Measurements from ENCODE around the gene PXK. TPM values are rescaled to one million over a fixed set of nuclear protein-coding genes. Genes with fewer than 3 reads are reported as not detected.

The PXK gene
- total RNA-seq, 4 donors from 2014 or later: 98.6 to 139 (median 123) TPM

- peak overlapping the region in 2 of 3 donors; percentile 34 to 85 for H3K27ac ChIP-seq
- H3K36me3 ChIP-seq: no peaks in the 10 kb centered on the region
- H3K4me1 ChIP-seq: peaks cover 39 to 43% of the 10 kb centered on the region in 2 donors
- intact Hi-C loops (cut with DNase I): loop anchor here (5.0 kb wide), 1 partner anchor 89 kb away; no protein-coding TSS in a partner anchor
- WGBS, 2 donors: 77% methylated on average over 3 of the region's 3 CpGs
- TF ChIP-seq POLR2A (IDR thresholded peaks at IDR 0.05) (no peak), CTCF (IDR thresholded peaks at IDR 0.05) (no peak)
- no peaks in the 10 kb centered on the region for H3K27me3 ChIP-seq
- no peaks in the 10 kb centered on the region for H3K9me3 ChIP-seq
- no peak for DNase-seq
- no peak overlapping the region for H3K4me3 ChIP-seq (replicated peaks in 1 of 3)
Observed at GRCh38 chr3:58323529-58324390, 8.9 kb upstream of the PXK start.

GRCh38 chr3:58324391-58325390 is 8.0 kb upstream of the PXK start:
- Histone ChIP-seq H3K4me3 (replicated peaks in 1 of 3) (no peak overlapping the region), H3K9me3 (no peaks in the 10 kb centered on the region), H3K36me3 (no peaks in the 10 kb centered on the region), H3K27ac (peak overlapping the region; percentile 75 to 85 (median 81)), H3K4me1 (peaks cover 39 to 43% of the 10 kb centered on the region in 2 donors), H3K27me3 (no peaks in the 10 kb centered on the region)
- WGBS, 2 donors: 83 to 85% methylated on average over 7 of the region's 7 CpGs
- TF ChIP-seq POLR2A (IDR thresholded peaks at IDR 0.05) (no peak), CTCF (IDR thresholded peaks at IDR 0.05) (no peak)
- DNase-seq: no peak
- intact Hi-C loops (cut with DNase I): loop anchor here (5.0 kb wide), 1 partner anchor 88 kb away; no protein-coding TSS in a partner anchor

- 19 to 23% methylated on average over 2 of the region's 2 CpGs for WGBS, 2 donors
- Histone ChIP-seq H3K4me3 (replicated peaks in 1 of 3) (no peak overlapping the region), H3K27me3 (no peaks in the 10 kb centered on the region), H3K9me3 (no peaks in the 10 kb centered on the region), H3K4me1 (peaks cover 43 to 52% of the 10 kb centered on the region in 2 donors), H3K36me3 (no peaks in the 10 kb centered on the region), H3K27ac (peak overlapping the region; percentile 75 to 85 (median 81))
- DNase-seq: peak; percentile 62 to 72
- TF ChIP-seq CTCF (IDR thresholded peaks at IDR 0.05) (no peak), POLR2A (IDR thresholded peaks at IDR 0.05) (no peak)
- intact Hi-C loops (cut with DNase I): no loop called here
Observed at GRCh38 chr3:58325525-58325992, 7.1 kb upstream of the PXK start.

GRCh38 chr3:58326267-58326900 is 6.3 kb upstream of the PXK start:
- no peak overlapping the region for H3K4me3 ChIP-seq (replicated peaks in 1 of 3)
- no peaks in the 10 kb centered on the region for H3K36me3 ChIP-seq
- WGBS, 2 donors: 95 to 96% methylated on average over 8 of the region's 8 CpGs
- TF ChIP-seq POLR2A (IDR thresholded peaks at IDR 0.05): no peak
- TF ChIP-seq CTCF (IDR thresholded peaks at IDR 0.05): no peak
- H3K27ac ChIP-seq: peak overlapping the region; percentile 75 to 85 (median 81)
- intact Hi-C loops (cut with DNase I): no loop called here
- H3K4me1 ChIP-seq: peaks cover 50 to 59% of the 10 kb centered on the region in 2 donors
- no peaks in the 10 kb centered on the region for H3K9me3 ChIP-seq
- no peak for DNase-seq
- H3K27me3 ChIP-seq: no peaks in the 10 kb centered on the region
